Measurements from ENCODE around the gene CIB1. TPM values are rescaled to one million over a fixed set of nuclear protein-coding genes. Genes with fewer than 3 reads are reported as not detected.

CIB1 gene
- total and polyA plus RNA-seq, 10 of the 15 experiments (the other 5 are each of a cell fraction or from before 2014, with no cell fraction given), result 10.8 to 155 (median 81.9) TPM

DNA sequence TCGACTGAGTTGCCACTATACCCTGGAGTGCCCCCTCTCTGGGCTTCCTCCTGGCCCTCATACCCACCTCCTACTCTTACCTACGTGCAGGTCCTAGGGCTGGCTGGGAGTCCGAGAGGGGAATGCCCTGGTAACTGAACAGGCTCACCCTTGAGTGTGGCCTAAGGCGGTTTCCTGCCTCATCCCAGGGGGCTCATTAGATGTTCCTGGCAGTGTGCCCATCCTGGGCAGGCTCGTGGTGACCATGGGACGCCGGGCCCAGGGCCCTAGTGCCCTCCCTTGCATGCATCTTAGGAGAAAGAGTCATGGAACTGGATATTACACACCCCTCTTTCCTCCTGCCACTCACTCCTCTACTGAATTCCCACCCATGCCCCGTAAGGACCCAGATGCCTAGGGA lies 29.8 kb downstream of the CIB1 start (continued):
- TF ChIP-seq, protein P1, sequence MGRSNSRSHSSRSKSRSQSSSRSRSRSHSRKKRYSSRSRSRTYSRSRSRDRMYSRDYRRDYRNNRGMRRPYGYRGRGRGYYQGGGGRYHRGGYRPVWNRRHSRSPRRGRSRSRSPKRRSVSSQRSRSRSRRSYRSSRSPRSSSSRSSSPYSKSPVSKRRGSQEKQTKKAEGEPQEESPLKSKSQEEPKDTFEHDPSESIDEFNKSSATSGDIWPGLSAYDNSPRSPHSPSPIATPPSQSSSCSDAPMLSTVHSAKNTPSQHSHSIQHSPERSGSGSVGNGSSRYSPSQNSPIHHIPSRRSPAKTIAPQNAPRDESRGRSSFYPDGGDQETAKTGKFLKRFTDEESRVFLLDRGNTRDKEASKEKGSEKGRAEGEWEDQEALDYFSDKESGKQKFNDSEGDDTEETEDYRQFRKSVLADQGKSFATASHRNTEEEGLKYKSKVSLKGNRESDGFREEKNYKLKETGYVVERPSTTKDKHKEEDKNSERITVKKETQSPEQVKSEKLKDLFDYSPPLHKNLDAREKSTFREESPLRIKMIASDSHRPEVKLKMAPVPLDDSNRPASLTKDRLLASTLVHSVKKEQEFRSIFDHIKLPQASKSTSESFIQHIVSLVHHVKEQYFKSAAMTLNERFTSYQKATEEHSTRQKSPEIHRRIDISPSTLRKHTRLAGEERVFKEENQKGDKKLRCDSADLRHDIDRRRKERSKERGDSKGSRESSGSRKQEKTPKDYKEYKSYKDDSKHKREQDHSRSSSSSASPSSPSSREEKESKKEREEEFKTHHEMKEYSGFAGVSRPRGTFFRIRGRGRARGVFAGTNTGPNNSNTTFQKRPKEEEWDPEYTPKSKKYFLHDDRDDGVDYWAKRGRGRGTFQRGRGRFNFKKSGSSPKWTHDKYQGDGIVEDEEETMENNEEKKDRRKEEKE (IDR thresholded peaks at IDR 0.05), result no peak
- TF ChIP-seq JUND (IDR thresholded peaks at IDR 0.05; ENCODE audit: low read depth, low read length) (no peak), HDAC2 (IDR thresholded peaks at IDR 0.05) (no peak), NRF1 (conservative IDR thresholded peaks at IDR 0.05; ENCODE audit: low read depth, low read length) (no peak), GATAD2B (conservative IDR thresholded peaks at IDR 0.05; ENCODE audit: low read depth) (no peak), HDGF (IDR thresholded peaks at IDR 0.05) (no peak), BHLHE40 (IDR thresholded peaks at IDR 0.05; ENCODE audit: borderline replicate concordance in 1 of 2, low read depth in 2 of 2, low read length in 1 of 2) (peak; percentile 8 to 73; a peak in 2 of 4 replicates), BCL11A (IDR thresholded peaks at IDR 0.05; ENCODE audit: low read depth, low read length) (peak; percentile 46; the same call in 1 of the 2 replicates), IKZF2 (IDR thresholded peaks at IDR 0.05) (peak in 1 of 2 experiments; percentile 27; a peak in 1 of 4 replicates), NR2C1 (IDR thresholded peaks at IDR 0.05) (no peak), USF2 (IDR thresholded peaks at IDR 0.05; ENCODE audit: borderline replicate concordance, low read depth, low read length) (no peak), ZNF622 (IDR thresholded peaks at IDR 0.05) (no peak), KAT2A (conservative IDR thresholded peaks at IDR 0.05; ENCODE audit: control insufficient read depth, low read depth, low read length) (no peak), PAX5 (IDR thresholded peaks at IDR 0.05; ENCODE audit: borderline replicate concordance, low read depth, low read length) (no peak), NBN (IDR thresholded peaks at IDR 0.05) (0 out of 2 replicates have a peak, but pooled peaks have one; percentile 23), DPF2 (IDR thresholded peaks at IDR 0.05) (peak; percentile 51; the same call in 1 of the 2 replicates), RELA (IDR thresholded peaks at IDR 0.05; ENCODE audit: borderline replicate concordance, partially characterized antibody) (no peak), SRF (IDR thresholded peaks at IDR 0.05; ENCODE audit: low read depth in 2 of 2, low read length in 2 of 2) (no peak), MAX (IDR thresholded peaks at IDR 0.05; ENCODE audit: low read depth, low read length) (no peak), MEF2A (IDR thresholded peaks at IDR 0.05; ENCODE audit: insufficient read depth, low read depth, low read length) (no peak), IKZF1 (conservative IDR thresholded peaks at IDR 0.05) (peak; percentile 63; the same call in 1 of the 2 replicates), ETV6 (conservative IDR thresholded peaks at IDR 0.05 in 1 of 2, IDR thresholded peaks at IDR 0.05 in 1 of 2; ENCODE audit: borderline replicate concordance in 1 of 2, low read depth in 1 of 2) (no peak), MTA2 (IDR thresholded peaks at IDR 0.05; ENCODE audit: low read depth) (peak; percentile 80), NR2F1 (conservative IDR thresholded peaks at IDR 0.05) (0 out of 2 replicates have a peak, but pooled peaks have one; percentile 47)
- TF ChIP-seq, protein P2, sequence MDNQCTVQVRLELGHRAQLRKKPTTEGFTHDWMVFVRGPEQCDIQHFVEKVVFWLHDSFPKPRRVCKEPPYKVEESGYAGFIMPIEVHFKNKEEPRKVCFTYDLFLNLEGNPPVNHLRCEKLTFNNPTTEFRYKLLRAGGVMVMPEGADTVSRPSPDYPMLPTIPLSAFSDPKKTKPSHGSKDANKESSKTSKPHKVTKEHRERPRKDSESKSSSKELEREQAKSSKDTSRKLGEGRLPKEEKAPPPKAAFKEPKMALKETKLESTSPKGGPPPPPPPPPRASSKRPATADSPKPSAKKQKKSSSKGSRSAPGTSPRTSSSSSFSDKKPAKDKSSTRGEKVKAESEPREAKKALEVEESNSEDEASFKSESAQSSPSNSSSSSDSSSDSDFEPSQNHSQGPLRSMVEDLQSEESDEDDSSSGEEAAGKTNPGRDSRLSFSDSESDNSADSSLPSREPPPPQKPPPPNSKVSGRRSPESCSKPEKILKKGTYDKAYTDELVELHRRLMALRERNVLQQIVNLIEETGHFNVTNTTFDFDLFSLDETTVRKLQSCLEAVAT (IDR thresholded peaks at IDR 0.05), result no peak
- TF ChIP-seq, protein P3, sequence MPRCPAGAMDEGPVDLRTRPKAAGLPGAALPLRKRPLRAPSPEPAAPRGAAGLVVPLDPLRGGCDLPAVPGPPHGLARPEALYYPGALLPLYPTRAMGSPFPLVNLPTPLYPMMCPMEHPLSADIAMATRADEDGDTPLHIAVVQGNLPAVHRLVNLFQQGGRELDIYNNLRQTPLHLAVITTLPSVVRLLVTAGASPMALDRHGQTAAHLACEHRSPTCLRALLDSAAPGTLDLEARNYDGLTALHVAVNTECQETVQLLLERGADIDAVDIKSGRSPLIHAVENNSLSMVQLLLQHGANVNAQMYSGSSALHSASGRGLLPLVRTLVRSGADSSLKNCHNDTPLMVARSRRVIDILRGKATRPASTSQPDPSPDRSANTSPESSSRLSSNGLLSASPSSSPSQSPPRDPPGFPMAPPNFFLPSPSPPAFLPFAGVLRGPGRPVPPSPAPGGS (IDR thresholded peaks at IDR 0.05; ENCODE audit: borderline replicate concordance, insufficient read depth, low read depth, low read length, poor library complexity, severe bottlenecking), result no peak
